Stomach smooth muscle (tissue), 2 donors: Measurements from ENCODE around the gene DHCR7.

Experiments used
- H3K27ac ChIP-seq: one replicate; pipeline ENCODE4 v1.7.0; 2013; ENCODE audit warnings: mild to moderate bottlenecking, low read length, inconsistent platforms
- H3K27me3 ChIP-seq, 2 donors: one replicate each; pipeline ENCODE4 v1.7.0; 2013; ENCODE audit warnings: low read length in 2 of 2; ENCODE audit not compliant: insufficient read depth in 2 of 2, control insufficient read depth in 1 of 2
- H3K36me3 ChIP-seq, 2 donors: one replicate each; pipeline ENCODE4 v1.7.0; 2013; ENCODE audit warnings: low read length in 2 of 2; ENCODE audit not compliant: control insufficient read depth in 2 of 2, insufficient read depth in 2 of 2
- H3K4me1 ChIP-seq: one replicate; pipeline ENCODE4 v1.7.0; 2013; ENCODE audit warnings: low read length; ENCODE audit not compliant: control insufficient read depth, insufficient read depth
- H3K4me3 ChIP-seq, 2 donors: one replicate each; pipeline ENCODE4 v1.7.0; 2013; ENCODE audit warnings: low read length in 2 of 2
- H3K9ac ChIP-seq, 2 donors: one replicate each; pipeline ENCODE4 v1.7.0; 2013; ENCODE audit warnings: low read length in 2 of 2, mild to moderate bottlenecking in 1 of 2
- H3K9me3 ChIP-seq, 2 donors: one replicate each; pipeline ENCODE4 v1.7.0; 2013; ENCODE audit warnings: low read length in 2 of 2; ENCODE audit not compliant: control insufficient read depth in 2 of 2
- donor health status: healthy.
- donor health status: Pancreatic carcinoma.

DHCR7 gene

GRCh38 chr11:71467164-71467563 lies 19.0 kb upstream of the DHCR7 start:
- no peaks in the 10 kb centered on the region for H3K4me1 ChIP-seq
- no peak overlapping the region for H3K9ac ChIP-seq
- no peak overlapping the region for H3K27ac ChIP-seq
- H3K36me3 ChIP-seq = peaks cover 8 to 15% of the 10 kb centered on the region in 2 donors
- no peaks in the 10 kb centered on the region for H3K27me3 ChIP-seq
- no peak overlapping the region for H3K4me3 ChIP-seq
- H3K9me3 ChIP-seq = no peaks in the 10 kb centered on the region

GRCh38 chr11:71466358-71466757 lies 18.2 kb upstream of the DHCR7 start:
- Histone ChIP-seq H3K9me3 (no peaks in the 10 kb centered on the region), H3K9ac (no peak overlapping the region), H3K36me3 (peaks cover 5 to 11% of the 10 kb centered on the region in 2 donors), H3K4me1 (no peaks in the 10 kb centered on the region), H3K27me3 (no peaks in the 10 kb centered on the region), H3K4me3 (no peak overlapping the region), H3K27ac (no peak overlapping the region)

GRCh38 chr11:71465054-71465453 lies 16.9 kb upstream of the DHCR7 start:
- Histone ChIP-seq H3K4me1 (no peaks in the 10 kb centered on the region), H3K27me3 (no peaks in the 10 kb centered on the region), H3K9me3 (no peaks in the 10 kb centered on the region), H3K27ac (no peak overlapping the region), H3K9ac (no peak overlapping the region), H3K4me3 (no peak overlapping the region), H3K36me3 (peaks cover 7 to 14% of the 10 kb centered on the region in 2 donors)

GRCh38 chr11:71463331-71464211 lies 15.4 kb upstream of the DHCR7 start:
- H3K27ac ChIP-seq = no peak overlapping the region
- no peaks in the 10 kb centered on the region for H3K4me1 ChIP-seq
- no peak overlapping the region for H3K9ac ChIP-seq
- no peaks in the 10 kb centered on the region for H3K9me3 ChIP-seq
- peaks cover 22 to 27% of the 10 kb centered on the region in 2 donors for H3K36me3 ChIP-seq
- H3K4me3 ChIP-seq = no peak overlapping the region
- no peaks in the 10 kb centered on the region for H3K27me3 ChIP-seq

- Histone ChIP-seq H3K4me3 (no peak overlapping the region), H3K9me3 (no peaks in the 10 kb centered on the region), H3K36me3 (peaks cover 28 to 31% of the 10 kb centered on the region in 2 donors), H3K27me3 (no peaks in the 10 kb centered on the region), H3K27ac (no peak overlapping the region), H3K9ac (no peak overlapping the region), H3K4me1 (no peaks in the 10 kb centered on the region)
Measured at GRCh38 chr11:71462726-71463125, 14.5 kb upstream of the DHCR7 start.

- Histone ChIP-seq H3K36me3 (peaks cover 34 to 35% of the 10 kb centered on the region in 2 donors), H3K27me3 (no peaks in the 10 kb centered on the region), H3K27ac (no peak overlapping the region), H3K4me1 (no peaks in the 10 kb centered on the region), H3K4me3 (no peak overlapping the region), H3K9me3 (no peaks in the 10 kb centered on the region), H3K9ac (no peak overlapping the region)
Measured at GRCh38 chr11:71461696-71462095, 13.5 kb upstream of the DHCR7 start.

- Histone ChIP-seq H3K4me3 (no peak overlapping the region), H3K9me3 (no peaks in the 10 kb centered on the region), H3K36me3 (peaks cover 29 to 42% of the 10 kb centered on the region in 2 donors), H3K27ac (no peak overlapping the region), H3K9ac (no peak overlapping the region), H3K27me3 (no peaks in the 10 kb centered on the region), H3K4me1 (peaks cover 2% of the 10 kb centered on the region)
Measured at GRCh38 chr11:71459767-71460320, 11.7 kb upstream of the DHCR7 start.

GRCh38 chr11:71459076-71459766 lies 11.0 kb upstream of the DHCR7 start:
- H3K27me3 ChIP-seq = no peaks in the 10 kb centered on the region
- no peaks in the 10 kb centered on the region for H3K9me3 ChIP-seq
- H3K4me3 ChIP-seq = no peak overlapping the region
- H3K36me3 ChIP-seq = peaks cover 29 to 42% of the 10 kb centered on the region in 2 donors
- H3K27ac ChIP-seq = no peak overlapping the region
- no peak overlapping the region for H3K9ac ChIP-seq
- peaks cover 7% of the 10 kb centered on the region for H3K4me1 ChIP-seq

GRCh38 chr11:71458146-71459070 lies 10.2 kb upstream of the DHCR7 start:
- H3K4me3 ChIP-seq = no peak overlapping the region
- peaks cover 13% of the 10 kb centered on the region for H3K4me1 ChIP-seq
- no peak overlapping the region for H3K27ac ChIP-seq
- H3K36me3 ChIP-seq = peaks cover 27 to 42% of the 10 kb centered on the region in 2 donors
- H3K9me3 ChIP-seq = no peaks in the 10 kb centered on the region
- no peak overlapping the region for H3K9ac ChIP-seq
- H3K27me3 ChIP-seq = no peaks in the 10 kb centered on the region

- Histone ChIP-seq H3K36me3 (peaks cover 27 to 42% of the 10 kb centered on the region in 2 donors), H3K4me1 (peaks cover 17% of the 10 kb centered on the region), H3K27ac (no peak overlapping the region), H3K27me3 (no peaks in the 10 kb centered on the region), H3K9ac (no peak overlapping the region), H3K9me3 (no peaks in the 10 kb centered on the region), H3K4me3 (no peak overlapping the region)
Measured at GRCh38 chr11:71456831-71457230, 8.6 kb upstream of the DHCR7 start.
